Left kidney (tissue), 2 donors: ENCODE data around the gene NELFA. TPM values are rescaled to one million over a fixed set of nuclear protein-coding genes. Genes with fewer than 3 reads are reported as not detected.

Source experiments
- DNase-seq: peaks from one replicate; pipeline ENCODE4 v3.0.0-alpha.2; 2013
- polyA plus RNA-seq: library from polyadenylated mRNA; unstranded; fragments of 120-200 nt; gene quantifications from one replicate; pipeline ENCODE4 v1.2.1, GENCODE V29; 2013; ENCODE audit not compliant: insufficient read length

Gene NELFA
- polyA plus RNA-seq, 1 donor, result 29.7 TPM

DNA sequence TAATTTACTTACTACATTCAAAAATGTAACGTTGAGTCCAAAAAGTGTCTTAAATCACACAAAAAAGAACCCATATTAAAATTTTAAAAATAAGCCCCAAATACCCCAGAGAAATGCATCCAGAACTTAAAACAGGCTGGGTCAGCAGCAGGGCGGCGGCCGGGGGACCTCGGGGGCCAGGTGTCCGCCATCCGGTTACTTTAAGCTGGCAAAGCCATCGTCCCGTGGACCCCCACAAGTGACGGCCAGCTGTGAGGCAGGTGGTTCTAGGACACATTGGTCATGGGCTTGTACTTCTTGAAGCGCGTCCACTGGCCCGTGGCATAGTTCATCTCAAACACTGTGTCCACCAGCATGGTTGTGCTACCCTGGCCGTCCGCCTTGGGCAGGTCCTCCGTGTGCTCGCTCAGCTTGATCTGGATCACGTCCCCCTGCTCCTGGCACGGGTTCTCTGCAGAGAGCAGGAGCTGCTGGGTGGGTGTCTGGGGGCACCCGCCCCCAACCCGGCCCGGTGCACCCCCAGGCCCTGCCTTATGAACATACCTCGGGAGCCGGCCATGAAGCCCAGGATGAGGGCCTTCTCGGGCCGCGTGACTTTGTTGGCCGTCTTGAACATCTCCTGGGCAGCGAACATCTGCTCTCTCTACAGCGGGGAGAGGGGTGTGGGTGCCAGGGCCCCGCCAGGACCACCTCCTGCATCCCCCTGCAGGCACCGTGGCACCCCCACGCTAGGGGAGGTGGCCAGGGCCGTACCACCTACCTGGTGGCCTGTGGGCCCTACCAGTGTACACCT, 25.5 kb downstream of the NELFA start:
- DNase-seq, result no peak

DNA sequence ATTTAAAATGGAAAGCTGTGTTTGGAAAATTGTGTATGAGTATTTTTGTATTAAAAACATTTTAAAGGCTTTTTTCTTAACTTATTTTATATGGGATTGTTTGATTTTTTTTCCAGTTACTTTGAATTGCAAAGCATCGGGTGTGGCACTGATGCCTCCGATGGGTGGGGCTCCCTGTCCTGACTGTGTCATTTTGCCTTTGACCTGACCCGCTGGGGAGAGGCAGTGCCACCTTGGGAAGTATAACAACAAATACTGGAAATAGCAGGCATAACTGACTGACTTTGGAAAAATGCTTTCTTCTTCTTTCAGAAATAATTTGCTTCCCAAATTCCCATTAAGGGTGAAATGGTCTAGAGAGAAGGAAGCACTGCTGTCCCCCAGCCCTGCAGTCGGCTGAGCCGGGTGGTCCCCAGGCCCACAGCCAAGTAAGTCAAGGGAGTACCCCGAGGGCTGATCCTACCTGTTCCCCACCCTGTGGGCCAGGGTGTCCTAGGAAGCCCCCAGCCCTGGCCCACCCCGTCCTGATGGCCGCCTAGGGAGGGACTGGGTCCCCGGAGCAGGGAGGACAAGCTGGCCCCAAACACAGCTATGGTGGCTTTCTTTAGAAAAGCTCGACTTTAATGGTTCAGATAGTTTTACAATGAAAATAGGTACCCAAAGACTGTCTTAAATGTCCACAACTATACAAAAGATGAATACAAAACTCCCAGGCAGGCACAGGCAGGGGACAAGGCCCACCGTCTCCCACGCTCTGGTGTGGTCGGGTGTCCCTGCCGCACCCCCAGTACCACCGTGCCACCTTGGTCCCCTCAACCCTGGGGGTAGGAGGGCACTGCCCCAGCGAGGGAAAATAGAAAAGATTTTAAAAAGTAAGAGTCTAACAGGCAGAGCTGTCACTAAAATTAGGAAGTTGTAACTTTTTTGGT, 26.4 kb downstream of the NELFA start:
- DNase-seq, result no peak

DNA sequence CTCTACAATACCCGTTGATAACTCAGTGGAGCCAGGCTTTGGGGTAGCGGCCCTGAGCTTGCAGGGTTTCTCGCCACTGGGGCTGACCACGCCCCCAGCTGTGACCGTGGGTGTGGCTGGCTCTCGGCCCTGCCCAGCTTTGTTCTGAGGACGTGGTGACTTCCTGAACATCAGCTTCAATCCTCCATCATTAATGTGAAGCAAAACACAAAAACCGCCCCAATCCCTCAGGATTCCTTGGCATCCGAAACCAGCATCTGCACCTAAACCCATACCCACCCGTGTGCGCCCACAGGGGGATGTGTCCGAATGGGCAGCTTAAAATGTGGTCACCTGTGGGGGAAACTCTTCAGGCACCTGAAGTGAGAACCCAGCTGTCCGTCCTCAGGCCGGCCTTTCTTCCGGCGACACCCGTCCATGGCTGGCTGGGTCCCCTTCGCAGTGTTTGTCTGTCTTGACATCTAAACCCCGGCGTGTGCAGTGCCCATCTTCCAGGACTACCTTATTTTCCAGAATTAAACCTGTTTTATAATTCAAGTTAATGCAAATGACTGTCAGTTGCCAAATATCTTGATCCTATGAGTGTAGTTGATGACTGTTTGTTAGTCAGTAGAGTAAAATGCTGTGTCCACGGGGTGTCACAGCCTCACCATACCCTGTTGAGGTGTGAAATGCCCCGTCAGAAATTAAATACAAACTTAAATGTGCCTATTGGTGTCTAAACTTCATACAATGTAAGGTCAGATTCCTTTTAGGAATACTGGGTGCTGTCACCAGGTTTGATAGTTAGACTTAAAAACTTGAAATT, 27.3 kb downstream of the NELFA start:
- DNase-seq, result no peak

DNA sequence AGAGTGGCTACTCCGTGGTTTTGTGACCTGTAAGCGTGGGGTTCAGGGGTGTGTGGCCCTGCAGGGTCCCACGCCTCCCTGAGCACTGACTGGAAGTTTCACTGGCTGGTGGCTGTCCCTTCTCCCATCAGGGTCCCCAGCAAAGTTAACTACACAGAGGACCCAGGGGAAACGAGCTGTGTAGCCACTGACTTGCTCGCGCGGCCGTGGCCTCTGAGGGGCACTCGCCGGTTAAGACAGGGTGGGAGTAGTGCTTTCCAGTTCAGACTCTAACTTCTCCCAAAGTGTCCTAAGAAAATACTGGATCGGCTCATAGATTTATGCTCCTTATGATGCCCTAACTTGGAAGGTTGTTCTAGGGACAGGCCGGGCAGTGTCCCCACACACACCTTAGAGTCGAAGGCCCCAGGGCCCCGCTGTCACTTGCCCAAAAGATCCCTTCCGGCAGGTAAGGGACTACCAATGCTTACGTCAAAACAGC, 28.2 kb downstream of the NELFA start:
- DNase-seq, result no peak

DNA sequence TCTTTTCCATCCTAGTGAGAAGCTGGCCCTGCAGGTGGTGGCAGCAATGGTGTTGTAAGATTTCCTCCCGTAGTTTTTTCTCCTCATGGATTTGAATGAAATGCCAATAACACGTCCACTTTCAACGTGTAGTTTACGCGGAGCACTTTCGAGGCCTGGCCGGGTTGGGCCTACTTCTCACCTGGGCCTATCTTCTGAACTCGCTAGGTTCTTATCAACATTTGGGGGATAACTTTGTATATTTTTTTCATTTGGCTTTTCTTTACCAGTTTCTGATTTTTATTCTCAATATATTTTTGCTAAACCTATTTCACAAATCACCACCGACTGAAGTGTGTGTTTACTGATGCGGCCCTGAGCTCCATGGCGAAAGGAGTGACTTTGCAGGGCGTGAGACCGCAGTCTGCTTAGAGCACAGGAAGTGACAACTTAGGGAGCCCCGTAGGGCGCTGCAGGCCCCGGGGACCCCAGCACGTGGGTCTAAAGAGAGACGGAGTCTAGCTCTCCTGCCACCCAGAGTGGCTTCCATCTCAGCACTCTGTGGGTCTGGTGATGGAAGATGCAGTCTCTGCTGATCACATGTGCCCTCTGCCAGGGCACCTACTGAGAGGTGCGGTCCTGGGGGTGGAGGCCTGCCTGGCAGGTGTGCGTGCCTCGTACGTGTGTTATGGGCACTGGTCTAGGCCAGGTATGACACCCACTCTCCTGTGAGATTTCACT, 29.1 kb downstream of the NELFA start:
- no peak for DNase-seq

DNA sequence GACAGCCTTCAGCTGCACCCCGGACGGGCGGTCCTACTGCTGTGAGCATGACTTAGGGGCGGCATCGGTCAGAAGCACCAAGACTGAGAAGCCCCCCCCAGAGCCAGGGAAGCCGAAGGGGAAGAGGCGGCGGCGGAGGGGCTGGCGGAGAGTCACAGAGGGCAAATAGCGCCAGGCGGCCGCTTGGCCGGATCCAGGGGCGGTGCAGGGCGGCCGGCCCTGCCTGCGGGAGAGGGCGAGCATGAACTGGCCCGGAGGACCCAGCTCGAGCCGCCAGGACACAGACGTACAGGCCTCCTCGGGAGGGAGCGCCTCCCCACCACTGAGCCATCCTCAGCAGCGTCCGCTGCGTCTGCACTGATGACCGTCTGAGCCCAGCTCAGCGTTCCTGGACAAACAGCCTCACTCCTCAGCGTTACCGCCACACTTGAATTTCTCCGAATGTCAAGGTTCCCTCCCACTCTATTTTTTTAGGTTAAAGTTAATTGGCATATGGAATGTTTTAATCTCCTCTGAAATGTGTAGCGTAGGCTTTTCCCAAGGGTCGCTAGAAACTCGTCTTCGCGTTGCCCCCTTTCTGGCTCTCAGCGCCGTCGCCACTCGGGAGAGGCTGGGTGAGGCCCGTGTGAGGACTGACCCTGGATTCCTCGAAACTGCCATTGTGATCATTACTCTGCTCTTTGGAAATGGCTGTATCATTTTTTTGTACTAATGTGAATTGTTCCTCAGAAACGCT, 29.9 kb downstream of the NELFA start:
- no peak for DNase-seq

DNA sequence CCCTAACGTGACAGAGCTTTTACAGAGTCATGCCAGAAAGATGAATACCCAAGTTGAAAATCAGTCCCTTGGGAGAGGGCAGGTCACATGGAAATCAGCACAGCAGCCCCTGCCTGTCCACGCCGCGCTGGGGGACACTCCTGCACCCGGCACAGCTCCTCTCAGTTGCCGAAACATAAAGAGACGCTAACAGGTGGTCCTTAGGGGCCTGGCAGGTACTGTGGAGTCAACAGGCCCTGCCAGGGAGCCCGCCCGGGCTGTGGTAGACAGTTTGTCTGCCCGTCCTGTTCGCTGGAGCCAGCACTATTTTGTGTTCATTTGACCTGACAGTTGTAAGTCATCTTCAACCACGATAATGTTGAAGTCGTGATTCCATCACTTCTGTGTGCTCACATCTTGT, 30.5 kb downstream of the NELFA start:
- no peak for DNase-seq

DNA sequence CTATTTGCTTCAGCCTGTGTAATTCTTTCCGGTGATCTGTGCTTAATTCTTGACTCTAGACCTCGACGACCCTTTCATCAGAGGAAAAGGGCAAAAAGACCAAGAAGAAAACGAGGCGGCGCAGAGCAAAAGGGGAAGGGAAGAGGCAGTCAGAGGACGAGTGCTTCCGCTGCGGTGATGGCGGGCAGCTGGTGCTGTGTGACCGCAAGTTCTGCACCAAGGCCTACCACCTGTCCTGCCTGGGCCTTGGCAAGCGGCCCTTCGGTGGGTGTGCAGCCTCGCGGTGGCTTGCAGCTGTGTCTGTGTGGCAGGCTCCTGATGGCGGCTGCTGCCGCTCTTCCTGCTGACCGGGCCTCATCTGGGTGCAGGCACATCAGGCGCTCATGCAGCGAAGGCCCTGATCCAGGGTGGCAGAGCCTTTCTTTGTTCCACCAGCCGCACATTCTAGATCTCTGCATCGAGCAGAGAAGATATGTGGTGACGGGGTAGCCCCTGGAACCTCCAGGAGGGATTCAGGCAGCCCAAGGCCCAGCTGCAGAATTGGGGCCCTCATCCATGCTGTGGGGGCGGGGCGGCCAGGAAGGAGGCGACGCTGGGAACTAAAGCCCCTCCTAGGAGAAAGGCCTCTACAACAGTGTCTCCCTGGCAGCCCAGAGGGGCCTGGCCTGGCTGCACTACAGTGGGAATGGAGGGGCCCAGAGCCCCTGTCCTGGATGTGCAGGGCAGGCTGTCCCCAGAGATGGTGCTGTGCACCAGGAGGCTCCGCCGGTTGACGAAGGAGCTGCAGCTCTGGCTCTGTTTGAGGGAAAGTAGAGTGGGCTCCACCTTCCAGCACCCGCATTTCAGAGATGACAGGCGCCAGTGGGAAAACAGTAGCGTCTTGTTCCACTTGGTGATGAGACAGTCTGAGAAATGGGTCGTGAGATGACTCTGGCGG, 32.1 kb downstream of the NELFA start:
- DNase-seq, result no peak

DNA sequence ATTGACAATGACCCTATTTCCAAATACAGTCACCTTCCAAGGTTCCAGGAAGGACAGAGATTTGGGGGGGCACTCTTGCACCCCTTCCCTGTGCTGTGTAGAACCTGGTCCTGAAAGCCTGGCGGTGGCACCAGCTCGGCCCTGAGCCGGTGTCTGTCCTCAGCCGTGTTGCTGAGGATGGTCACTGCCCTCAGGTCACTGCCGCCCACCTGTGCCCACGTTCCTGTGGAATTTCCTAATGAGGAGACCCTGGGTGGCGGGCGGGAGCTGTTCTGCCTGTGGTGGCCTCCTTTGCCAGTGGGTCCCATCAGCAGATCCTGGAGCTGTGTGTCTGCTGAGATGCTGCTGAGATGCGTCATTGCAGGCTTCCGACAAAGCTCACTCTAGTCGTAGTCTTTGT, 32.9 kb downstream of the NELFA start:
- no peak for DNase-seq

DNA sequence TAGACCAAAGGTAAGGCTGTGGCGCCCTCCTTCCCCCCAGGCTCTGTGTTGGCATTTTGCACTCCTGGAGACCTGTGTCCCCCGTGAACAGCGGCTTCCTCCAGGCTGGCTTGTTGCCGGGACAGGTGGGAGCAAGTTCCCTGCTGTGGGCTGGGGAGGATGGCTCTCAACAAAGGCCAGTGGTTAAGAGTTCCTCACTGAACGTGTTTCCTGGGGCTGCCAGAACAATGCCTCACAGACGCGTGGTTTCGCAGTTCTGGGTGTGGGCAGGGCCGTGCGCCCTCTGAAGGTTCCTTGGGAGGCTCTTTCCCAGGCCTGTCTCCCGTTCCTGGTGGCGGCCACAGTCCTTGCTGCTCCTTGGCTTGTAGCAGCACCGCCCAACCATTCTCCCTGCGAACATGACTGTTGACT, 33.4 kb downstream of the NELFA start:
- DNase-seq, result no peak

DNA sequence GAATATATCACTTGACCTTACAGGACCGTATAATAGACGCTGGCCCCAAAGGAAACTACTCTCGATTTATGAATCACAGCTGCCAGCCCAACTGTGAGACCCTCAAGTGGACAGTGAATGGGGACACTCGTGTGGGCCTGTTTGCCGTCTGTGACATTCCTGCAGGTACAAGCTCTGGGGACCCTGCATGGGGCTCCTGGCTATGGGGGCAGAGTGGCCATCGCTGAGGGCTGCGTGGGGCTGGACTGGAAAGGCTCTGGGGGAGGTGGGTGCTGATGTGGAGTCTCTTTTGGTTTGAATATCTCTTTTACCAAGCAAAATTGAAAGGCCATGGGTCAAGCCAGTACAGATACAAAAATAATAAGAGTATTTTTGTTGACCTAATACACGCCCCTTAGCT, 33.9 kb downstream of the NELFA start:
- no peak for DNase-seq

DNA sequence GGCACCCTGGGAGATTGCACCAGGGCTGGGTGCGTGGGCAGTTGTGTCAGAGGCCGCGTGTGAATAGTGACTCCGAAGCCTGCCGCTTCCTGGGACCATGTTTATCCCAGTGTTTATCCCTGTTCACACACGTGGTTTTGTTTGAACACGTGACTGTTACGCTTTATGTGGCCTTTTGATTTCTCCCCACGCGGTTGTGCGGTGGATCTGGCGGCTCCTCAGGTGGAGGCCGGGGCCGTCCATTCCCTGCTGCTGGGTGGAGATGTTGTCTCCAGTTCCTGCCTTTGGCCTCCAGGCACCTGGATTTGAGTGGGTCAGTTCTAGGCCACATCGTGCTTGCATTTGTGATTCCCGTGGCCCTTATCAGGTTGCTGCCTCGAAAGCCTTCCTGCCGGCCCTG, 35.1 kb downstream of the NELFA start:
- no peak for DNase-seq

DNA sequence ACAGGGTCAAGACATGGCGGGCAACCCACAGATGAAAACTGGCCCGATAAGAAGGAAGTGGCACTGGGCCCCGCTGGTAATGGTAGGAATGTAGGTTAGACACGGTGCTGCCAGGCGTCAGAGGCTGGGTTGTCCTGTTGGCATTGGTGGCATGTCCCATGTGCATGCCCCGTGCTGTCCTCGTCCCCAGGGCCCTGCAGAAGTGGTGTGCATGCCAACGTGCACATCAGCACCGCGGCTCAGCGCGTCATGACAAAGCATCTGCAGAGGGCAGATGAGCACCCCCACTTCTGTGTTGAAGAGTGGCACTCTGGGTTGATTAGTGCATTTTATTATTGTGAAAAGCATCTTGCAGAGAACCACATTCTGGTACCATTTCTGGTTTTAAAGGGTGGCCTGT, 35.6 kb downstream of the NELFA start:
- no peak for DNase-seq

DNA sequence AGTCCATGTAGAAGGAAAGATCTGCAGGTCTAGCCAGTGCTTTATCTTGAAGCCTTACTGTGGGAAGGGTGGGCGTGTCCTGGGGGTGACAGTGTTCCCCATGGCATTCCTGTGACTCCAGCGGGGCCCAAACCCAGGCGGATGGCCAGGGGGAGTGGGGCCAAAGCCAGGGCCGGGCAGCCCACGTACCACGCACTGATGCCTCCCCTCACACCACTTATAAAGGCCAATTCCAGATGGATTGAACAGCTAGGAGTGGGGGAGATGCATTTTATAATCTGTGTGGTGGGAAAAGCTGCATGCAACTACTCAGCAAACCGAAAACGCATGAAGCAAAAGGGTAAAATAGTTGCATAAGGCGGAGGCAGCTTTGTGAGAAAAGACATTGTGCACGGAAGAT, 36.4 kb downstream of the NELFA start:
- DNase-seq, result no peak

DNA sequence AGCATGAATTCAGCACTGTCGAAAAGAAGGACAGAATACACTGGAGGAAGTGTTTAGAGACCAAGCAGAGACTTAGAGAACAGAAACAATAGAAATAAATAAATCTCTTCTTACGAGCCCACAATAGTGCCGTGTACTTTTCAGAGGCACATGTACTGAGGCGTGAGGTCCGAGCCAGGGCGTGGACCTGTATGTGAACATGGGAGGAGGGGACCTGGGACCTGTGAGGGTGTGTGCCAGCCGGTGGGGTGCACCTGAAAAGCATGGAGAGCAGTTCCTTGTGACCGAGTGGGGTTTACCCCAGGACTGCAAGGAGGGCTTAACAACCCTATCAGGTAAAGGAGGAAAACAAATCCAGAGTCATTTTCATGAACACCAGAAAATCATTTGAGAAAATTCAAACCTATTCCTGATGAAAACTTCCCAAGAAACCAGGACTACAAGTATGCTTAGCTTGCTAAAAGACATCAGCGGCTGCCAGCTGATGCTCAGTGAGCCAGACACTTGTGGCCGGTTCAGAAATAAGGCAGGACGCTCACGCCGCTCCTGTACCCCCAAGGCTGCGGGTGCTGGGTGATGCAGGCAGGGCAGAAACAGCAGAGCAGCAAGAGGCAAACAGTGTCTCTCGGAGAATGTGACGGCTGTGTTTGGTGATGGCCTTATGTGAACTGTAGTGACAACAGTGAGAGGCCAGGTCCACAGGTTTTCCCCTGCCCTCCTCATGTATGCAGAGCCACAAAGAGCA, 37.1 kb downstream of the NELFA start:
- DNase-seq, result no peak

DNA sequence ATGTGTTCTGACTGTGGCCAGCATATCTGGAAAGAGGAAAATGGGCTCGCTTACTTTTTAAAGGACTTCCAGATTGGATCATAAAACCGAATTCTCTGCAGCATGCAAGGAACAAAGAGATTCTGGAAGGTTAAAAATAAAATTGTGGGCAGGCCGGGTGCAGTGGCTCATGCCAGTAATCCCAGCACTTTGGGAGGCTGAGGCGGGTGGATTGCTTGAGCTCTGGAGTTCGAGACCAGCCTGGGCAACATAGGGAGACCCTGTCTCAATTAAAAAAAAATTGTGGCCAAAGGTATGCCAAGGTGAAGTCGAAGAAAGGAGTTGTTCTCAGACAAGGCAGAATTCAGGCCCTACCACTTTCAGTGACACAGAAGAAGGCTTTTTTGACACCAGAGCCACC, 37.8 kb downstream of the NELFA start:
- DNase-seq, result no peak

DNA sequence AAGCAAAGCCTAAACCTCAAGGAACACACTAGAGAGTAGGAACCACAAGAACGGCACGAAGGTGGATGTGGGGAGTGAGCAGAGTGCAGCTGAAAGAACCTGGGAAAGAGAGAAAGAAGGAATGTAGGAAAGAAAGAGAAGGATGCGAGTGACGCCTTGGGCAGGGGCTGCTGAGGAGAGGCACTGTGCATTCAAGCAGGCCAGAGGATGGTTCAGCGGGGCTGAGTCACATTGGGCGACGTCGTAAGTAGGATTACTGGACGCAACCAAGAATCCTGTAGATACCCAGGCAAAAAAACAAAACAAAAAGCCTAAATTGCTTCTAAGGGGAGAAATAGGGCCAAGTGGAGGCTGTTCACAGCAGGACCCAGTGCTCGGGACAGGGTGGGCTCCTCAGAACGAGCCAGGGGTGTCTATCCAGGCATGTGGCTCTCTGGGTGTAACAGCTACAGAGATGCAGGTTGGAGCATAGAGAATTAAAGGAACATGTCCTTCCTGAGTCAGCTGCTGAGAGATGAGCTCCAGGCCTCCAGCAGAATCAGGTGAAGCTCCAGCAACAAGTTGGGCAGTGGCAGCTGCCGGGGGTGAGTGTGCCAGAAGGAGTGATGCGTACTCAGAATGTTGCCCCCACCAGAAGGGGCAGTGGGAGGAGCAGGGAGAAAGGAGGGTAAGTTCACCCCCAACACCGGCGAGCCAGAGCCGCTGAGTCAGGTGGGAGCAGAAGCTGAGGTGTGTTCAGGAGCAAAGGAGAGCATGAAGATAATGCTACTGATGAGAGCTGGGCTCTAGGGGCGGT, 38.6 kb downstream of the NELFA start:
- DNase-seq, result no peak

DNA sequence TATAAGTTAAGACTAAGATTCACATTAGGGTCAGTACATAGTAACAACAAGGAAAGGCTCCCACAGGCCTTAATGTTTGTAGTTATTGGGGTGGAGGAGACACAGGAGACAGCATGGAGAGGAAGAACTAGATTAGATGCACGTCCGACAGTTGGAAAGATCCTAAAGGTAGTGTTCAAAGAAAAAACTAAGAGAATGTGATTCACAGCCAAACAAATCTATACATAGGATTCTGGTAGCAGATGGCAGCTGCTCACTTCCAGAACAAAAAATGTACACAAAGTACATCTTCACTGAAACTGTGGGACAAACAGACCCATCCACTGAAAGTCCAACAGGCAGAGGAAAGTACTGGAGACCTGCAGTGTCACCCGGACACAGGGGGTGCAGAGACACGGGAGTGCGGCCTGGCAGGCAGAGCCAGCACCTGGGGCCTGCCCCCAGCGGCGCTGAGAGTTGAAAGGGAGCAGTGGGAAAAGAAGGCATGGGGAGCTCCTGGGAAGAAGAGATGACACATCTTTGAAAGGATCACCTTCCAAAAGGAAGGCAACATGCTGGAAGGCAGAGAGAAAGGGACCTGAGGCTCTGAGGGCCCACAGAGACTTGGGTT, 40.0 kb downstream of the NELFA start:
- no peak for DNase-seq
